Hematopoietic multipotent progenitor cell treated with erythropoietin and hydrocortisone succinate and interleukin-3 and kit ligand, for 4 days (in vitro differentiated cells): ENCODE measurements around the gene GRM5.

Experiments
- DNase-seq: peaks from one replicate; pipeline ENCODE4 v3.0.0-alpha.2; 2015

The GRM5 gene

DNA sequence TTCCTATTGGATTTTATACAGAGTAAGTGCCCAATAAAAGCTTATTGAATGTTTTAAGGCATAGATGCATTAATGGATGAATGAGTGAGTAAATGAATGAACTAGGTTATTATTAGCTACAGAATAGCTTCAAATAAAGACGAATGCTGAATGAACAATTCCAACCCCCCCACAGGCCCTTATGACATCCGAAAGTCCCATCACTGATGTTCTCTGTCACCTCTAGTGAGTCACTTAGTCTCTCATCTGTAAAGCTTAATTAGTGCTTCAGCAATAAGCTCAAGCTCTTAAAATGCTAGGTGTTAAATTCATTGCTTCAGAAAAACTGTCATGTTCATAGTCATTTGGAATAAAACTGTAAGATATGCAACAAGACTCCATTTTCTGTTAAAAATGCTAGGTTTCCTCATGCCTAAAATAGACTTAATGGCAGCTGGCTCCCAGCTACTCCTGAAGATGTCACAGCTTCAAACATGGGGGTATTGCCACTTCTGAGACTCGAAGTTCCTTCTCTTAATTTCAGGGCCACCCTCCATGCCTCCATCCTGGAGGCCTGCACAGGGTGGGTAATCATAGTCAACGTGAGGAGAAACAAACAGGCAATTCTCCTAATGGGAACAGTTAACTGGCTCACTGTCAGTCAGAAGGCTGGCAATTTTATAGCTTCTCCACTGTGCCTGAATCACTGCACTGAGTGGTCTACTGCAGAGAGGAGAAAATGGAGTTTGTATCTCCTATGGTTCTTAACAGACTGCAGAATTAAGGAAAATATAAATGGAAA lies 373.3 kb downstream of the GRM5 start:
- DNase-seq, result no peak

DNA sequence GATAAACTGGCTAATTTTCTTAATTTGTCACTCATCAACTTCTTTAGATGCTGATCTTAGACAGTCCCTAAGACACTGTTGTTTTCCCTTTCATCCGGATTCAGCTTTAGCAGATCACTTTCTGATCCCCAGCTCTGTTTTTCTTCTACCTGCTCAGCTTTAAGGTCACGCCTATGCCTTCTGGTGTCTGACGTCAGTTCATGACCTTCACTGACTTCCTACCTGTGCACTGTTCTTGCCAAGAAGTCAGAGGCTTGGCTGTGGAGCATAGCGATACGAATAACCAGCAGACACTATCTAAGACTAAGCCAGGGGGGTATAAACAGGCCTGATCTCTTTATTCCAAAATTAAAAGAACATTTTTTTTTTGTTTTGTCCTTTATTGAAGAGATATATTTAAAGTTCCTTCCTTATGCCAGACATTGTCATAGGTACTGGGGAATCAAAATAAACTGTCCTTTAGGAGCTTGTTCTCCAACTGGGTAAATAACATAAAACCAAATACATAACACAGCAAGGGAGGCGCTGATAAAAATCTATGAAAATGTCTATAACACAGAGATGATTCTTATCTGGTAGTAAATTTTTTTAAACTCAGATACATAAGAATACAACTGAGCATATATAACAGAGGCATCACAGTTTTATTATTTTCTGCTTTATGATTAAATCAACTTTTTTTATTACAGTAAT lies 376.1 kb downstream of the GRM5 start:
- DNase-seq, result no peak

DNA sequence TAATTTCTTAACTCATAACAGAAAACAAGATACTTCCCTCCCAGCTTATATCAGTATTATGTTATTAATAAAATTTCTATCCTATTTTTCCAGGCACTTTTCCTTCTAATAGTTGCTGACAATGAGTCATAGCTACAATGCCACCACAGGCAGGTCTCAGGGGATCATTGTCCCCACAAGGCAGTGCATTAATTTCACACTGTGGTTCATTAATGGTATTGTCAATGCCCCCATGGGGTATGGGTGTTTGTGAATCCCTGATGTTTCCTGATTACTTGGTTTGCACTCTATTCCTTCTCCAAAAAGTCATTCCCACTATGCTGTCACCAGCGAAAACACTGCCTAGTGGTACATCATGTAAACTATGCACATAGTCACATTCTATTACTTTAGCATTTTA lies 382.8 kb downstream of the GRM5 start:
- DNase-seq, result no peak

DNA sequence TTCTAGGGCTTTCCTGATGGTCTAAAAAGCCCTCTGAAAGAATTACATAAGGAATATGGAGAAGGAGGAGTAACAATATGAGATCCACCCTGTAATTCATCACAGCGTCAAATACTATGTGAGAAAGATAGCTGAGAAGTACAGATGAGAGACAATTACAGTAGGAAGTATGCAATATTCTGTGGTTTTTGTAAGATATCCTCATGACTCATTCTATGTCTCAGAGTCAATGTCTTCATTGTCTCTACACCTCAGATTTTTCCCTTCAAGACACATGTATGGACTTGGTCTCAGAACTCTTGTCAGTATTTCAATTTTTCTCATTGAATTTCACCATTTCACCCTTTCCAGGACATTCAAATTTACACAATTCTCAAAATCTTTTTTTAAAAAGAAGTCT lies 385.0 kb downstream of the GRM5 start:
- DNase-seq, result no peak

DNA sequence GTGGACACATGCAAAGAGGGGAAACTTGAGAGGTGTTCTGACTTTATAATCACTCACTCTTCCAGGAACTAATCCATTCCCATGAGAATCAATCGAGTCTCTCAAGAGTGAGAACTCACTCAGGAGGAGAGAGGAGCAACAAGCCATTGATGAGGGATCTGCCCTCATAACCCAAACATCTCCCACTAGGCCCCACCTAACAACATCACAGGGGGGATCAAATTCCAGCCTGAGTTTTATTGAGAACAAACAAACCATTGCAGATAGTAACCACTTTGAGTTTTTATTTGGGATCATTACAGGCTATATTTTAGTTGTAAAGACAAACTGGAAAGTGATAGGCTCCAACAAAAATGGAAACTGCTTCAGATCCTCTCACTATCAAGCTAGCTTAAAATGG lies 399.4 kb downstream of the GRM5 start:
- no peak for DNase-seq

DNA sequence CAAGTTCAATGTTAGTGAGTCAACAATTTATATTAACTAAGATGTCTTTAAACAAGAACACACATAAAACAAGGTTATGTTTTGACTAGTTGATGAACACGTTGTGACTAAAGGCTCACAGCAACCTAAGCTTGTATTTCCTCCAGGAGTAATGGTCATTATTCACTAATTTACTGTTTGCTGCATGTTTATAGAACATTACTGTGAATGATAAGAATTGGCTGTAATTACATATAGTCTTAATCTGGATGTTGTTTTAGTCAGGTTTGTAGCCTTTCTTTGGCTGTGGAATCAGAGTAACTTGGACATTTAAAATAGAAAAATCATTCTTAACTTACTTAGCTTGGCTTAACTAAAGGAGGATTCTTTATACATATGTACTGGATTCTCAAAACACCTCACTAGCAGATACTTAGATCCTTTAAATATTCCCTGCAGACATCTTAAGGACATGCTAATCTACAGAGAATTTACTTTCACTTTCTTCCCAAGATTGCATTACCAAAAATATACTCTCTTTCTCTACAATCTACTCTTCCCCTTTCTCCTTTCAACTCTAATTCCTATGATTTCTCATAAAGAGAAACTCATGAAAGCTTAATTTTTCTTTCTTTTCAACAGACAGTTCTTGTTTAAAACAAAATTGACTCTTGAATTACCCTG lies 408.6 kb downstream of the GRM5 start:
- DNase-seq, result no peak

DNA sequence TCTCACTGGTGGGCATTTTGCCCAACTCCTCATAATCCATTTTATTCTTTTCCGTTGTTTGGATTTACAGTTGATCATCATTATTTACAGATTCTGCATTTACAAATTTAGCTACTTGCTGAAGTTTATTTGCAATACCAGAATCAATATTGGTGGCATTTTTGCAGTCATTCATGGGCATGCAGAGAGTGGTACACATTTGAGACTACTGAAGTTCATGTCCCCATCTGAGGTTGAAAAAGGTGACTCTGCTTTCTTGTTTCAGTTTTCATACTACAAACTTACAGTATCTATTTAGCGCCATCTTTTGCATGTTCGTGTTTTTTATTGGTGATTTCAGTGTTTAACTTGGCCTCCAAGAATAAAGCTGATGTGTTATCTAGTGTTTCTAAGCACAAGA lies 409.5 kb downstream of the GRM5 start:
- no peak for DNase-seq

DNA sequence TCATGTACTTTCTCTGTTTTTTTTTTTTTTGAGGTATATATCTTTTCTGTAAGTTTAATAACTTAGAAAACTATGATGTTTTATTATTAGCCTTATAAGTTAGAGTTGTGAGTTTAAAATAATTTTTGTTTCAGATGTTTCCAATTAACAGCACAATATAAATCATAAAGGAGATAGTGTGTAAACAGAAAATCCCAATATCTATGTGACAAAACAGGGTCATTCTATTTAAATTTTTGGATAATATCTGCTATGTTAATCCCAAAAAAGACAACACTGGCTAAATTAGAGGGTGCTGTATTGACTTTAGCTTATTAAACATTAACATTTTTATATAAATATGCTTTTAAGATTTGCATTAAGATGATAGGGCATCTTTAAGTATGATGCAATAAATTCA lies 410.1 kb downstream of the GRM5 start:
- no peak for DNase-seq

DNA sequence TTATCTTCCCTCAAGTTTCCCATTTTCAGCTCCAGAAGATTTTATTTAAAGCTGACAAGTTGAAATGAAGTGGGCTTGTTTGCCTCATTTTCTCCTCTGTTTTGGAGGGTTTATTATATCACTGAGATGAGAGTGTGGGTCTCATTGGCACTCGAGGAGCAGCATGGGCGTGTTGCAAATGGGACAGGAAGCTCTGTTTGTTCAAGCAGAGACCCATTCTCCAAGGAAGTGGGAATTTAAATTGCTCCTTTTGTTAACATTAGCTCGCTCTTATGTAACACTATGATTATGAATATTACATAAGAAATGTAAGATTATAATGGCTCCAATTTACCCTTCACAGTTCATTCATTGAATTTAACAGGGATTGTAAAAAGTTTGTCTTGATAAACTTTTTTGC lies 410.6 kb downstream of the GRM5 start:
- no peak for DNase-seq

DNA sequence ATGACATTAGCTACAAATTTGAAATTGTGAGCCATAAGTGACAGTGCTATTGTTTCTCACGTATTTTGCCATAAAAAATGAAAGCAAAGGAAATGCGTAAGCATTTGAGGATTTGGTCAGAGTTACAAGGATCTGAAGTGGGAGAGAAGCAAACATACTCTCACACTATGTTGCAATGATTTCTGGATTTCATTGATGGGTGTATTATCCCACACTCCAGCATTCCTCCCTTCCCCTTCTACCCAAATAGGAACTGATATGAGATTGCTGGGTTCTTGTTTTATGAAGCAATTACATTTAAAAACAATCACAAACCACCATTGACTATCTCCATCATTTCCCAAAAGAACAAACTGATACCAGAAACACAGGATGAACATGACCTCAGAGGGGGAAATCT lies 414.2 kb downstream of the GRM5 start:
- DNase-seq, result no peak

DNA sequence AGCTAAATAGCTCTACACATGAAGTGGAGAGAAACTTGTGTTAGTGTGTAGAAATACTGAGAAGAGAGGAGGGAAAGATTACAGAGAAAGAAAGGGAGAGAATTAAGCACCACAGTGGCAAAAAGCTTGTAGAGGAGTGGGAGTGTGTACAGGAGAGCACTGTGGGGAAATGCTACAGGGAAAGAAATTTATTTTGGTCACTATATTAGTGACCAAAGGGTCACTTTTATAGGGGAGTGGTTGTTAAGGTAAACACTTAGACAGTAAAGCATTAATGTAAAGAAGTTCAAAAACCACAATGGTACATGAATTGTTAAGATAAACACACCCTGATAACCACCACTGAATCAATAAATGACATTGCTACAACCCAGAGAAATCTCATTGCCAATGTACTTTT lies 421.1 kb downstream of the GRM5 start:
- no peak for DNase-seq

DNA sequence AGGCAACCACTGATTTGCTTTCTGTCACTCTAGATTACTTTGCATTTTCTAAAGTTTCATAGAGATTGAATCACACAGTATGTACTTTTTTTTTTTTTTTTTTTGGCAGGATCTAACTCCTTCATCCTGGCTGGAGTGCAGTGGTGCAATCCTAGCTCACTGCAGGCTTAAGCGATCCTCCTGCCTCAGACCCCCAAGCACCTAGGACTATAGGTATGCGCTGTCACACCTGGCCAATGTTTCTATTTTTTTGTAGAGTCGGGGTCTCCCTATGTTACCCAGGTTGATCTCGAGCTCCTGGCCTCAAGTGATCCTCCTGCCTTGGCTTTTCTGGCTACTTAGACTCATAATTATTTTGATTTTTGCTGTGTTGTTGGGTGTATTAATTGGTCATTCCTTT lies 433.6 kb downstream of the GRM5 start:
- no peak for DNase-seq

DNA sequence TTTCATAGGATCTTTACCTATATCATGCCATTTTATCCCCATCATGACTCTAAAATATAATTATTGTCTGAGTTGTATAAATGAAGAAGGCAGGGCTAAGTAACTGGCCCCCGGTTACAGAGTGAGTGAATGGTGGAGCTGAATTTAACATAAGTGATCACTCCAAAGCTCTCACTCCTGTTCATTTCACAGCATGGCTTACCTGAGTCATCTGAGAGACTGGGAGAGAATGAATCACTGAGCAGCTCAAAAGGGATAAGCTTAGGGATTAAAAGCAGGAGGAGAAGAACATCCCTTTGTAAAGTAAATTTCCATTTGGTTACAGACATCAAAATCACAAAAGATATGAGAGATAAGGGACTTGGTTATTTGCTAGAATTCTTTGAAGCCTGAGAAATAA lies 434.3 kb downstream of the GRM5 start:
- no peak for DNase-seq

DNA sequence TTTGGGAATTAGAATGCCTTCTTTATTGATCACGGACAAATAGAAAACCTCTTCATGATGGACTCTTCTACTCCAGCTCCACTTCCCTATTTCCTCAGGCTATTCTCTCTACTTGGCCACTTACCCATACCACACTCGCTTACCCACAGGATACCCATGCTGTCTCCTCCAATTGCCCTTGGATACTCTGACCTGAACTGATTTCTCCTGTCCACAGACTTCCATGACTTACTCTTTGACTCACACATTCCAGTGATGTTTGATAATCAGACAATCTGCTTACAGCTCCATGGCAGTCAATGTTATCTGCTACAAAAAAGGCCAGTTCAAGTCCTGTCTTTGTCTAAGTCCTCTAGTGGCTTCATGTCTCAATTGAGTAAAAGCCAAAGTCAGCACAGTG lies 436.3 kb downstream of the GRM5 start:
- DNase-seq, result no peak

DNA sequence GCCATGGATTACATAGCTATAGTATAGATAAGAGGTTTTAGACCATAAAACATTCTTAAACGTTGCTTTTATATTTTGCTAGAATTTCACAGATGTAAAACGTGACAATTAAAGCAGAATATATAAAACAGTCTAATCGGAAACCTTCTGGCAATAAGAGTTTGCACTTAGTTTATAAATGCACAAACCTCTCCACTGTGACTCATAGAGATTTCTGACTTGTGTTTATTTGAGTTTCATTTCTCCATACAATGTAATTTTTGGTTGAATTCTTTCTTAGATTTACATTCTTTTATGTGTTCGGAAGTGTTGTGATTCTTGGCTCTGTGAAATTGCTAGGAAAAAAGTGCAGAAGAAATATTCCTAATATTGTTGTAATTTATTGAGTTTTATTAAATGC lies 439.6 kb downstream of the GRM5 start:
- DNase-seq, result no peak

DNA sequence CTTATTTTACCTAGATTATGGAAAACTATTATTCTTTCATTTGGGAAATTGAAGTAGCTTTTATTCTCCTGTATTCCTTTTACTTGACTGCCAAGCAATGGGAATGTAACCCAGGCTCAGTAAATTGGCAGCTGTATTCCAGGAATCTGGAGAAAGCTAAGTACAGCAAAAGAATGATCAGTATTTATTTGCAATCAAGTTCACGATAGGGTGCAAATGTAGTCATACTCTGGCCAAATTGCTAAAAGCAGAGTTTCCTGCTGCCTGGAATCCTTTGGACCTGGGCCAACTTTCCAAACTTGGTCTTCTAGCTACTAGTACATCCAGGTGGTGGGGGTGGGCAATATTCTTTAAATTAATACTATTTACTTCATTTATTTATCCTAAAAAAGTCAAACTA lies 442.3 kb downstream of the GRM5 start:
- no peak for DNase-seq

DNA sequence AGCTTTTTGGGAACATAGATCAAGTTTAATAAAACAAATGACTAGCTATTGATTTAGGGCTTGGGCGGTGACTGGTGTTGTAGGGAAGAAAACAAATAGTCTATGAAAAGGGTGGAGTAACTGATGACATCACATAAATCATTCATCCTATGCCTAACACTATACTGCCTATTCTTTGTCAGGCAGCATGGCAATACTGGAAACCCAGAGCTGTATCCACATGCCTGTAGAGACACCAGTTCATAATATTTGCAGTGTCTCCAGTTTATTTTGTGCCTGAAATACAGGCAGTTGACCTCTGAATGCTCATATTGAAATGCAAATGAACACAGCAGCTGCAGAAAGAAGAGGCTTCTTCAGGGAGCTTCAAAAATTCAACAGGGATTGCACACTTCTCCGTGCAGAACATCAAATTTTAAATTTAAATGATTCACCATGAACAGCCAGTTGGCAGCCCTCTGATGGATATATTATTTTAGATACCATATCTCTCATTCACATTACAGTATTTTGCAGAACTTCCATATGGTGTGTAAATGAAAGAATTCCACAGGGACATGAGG lies 445.1 kb downstream of the GRM5 start:
- DNase-seq, result no peak

DNA sequence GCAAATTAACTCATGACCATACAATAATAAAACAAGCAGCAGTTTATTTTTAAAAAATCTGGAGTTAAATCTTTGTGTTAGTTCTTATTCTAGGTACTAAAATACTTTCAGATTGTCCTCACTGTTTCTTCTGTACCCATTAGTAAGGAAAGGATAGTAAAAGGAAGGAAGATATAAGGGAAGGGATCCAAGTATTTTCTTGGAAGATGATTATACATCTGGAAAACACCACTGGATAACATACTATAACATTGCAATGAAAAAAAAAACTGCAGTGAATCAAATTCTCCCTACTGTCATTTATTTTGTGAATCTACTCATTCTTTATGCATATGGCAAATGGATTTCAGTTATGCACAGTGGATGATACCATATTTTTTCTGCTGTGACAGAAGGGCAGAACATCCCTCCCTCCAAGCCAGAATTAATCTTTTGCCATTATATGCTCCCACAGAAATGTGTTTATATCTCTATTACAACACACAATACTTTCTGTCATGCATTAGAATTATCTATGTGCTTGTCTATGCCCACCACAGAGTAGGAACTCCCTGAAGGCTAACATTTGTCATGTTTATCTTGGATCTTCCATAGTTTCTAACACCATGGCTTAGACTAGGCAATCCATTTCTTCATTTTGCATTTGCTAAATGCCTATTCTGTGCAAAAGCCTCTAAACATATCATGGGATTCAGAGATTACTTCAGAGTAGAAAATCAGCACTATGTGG lies 446.0 kb downstream of the GRM5 start:
- no peak for DNase-seq

DNA sequence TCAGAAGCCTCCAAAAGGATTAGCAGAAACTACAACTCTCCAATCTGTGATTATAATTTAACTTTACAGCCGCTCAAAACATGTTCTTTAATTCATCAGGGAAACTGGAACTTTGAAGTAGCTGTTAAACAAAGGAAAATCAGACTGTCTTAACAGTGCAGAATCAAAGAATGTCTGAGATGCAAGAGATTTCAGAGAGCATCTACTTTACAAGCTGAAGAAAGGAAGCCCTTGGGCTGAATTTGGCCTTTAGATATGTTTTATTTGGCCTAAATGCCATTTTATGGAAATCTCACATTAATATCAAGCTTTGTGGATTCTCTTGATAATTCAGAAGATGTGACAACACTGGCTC lies 446.7 kb downstream of the GRM5 start:
- no peak for DNase-seq

DNA sequence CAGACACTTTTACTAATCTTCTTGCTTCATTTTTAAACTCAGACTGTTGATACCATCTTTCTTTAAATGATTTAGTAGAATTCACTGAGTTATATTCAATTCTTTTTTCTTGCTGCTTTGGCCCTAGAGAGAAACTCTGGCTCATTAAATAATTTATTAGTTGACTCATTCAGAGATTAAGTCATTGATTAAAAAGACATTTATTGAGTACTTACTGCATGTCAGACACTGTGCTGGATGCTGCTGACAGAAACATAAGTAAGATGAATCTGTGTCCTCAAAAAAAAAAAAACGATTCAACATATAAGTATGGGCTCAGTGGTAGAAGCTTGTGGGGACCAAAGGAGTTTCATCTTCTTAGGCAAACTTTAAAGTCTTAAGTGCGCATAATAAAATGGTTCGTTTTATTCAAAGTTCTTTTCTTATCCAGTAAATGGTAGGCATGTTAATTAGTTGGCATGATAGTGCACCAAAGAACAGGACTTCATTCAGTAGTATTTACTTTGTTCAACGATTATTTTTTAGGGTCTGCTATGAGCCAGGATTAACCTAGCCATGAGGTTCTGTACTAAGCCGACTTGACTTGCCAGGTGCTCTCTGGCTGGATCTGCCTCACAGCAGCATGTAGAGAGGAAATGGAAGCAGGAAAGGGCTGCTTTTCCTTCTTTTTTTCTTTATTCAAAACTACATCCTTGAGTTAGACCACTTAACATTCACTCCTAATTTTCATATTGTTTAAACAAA lies 447.3 kb downstream of the GRM5 start:
- no peak for DNase-seq

DNA sequence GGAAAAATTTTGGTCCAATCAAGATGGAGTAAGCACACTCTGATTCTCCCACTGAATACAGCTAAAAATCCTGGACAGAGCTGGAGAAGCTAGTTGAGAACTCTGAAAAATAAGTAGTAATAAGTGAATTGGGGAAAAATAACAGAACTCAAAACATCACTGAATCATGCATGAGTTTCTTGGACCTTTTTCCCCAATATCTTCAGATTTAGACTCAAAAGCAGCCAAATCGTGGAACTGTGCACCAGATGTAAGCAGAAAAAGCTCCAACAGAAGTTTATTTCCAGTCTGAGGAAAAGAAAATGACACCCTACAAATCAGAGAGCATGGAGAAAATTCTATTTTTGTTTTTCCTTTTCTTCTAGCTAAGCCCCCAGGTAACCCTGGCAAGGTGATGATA lies 448.6 kb downstream of the GRM5 start:
- DNase-seq, result no peak

DNA sequence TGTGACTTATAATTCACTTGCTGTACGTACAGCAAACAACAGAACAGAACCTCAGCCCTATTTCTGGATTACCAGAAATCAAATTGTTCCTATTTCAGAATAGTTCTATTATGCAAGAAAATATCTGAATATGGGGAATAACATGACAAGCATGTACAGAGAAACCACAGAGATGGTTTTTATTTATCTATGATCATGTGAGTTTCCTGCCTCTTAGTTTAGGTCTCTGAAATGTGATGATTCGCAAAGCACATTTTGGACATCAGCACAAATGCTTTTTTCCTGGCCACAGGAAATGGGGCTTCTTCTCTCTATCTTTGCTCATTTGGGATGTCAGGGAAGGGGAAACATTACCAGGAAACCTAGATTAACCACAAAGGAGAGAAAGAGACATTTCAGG lies 461.5 kb downstream of the GRM5 start:
- DNase-seq, result no peak
